Measurements from ENCODE around the gene AGTR1.

The AGTR1 gene

DNA sequence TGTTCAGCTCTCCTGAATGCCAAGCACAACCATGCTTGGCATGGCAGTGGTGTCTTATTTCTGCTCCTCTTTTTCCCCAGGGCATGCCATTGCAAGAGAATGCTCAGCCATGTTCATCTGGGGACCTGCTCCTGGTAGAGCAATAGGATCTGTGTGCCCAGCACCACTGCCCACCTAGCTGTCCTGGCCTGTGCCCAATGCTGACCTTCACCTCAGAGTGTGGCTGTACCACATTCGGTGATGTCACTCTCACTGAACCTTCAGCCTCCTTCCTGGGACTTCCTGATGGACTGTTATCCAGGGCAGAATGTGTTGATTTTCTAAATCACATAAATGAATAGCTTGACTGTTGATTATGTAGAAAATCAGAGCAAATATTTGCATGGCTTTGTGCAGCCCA, 42.0 kb downstream of the AGTR1 start:
- TF ChIP-seq, protein P1, sequence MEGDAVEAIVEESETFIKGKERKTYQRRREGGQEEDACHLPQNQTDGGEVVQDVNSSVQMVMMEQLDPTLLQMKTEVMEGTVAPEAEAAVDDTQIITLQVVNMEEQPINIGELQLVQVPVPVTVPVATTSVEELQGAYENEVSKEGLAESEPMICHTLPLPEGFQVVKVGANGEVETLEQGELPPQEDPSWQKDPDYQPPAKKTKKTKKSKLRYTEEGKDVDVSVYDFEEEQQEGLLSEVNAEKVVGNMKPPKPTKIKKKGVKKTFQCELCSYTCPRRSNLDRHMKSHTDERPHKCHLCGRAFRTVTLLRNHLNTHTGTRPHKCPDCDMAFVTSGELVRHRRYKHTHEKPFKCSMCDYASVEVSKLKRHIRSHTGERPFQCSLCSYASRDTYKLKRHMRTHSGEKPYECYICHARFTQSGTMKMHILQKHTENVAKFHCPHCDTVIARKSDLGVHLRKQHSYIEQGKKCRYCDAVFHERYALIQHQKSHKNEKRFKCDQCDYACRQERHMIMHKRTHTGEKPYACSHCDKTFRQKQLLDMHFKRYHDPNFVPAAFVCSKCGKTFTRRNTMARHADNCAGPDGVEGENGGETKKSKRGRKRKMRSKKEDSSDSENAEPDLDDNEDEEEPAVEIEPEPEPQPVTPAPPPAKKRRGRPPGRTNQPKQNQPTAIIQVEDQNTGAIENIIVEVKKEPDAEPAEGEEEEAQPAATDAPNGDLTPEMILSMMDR (IDR thresholded peaks at IDR 0.05; ENCODE audit: borderline replicate concordance, control extremely low read depth, extremely low read depth, insufficient read depth, missing control alignments), result no peak
- in situ Hi-C loops (cut with MboI; ENCODE audit: low sequenced_read_pairs, unreplicated experiment), result no loop called here
- no peak for DNase-seq (ENCODE audit: low spot score)

DNA sequence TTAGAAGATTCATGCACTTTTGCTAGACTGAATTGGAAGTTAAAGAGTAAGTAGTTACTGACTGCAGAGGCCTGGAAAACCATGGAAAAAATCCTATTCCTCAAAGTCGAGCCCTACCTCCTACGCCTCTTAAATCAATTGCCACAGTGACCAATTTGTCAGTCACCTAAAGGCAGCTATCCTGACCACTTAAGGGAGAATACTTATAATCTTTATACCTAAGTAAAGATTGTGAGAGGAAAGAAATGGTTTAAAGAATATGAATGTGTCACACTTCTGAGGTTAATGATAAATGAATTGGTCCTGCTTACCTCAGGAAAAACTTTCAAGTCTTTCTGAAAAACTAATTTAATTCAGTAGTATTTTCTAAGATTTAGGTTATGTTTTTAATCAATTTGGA, 42.6 kb downstream of the AGTR1 start:
- in situ Hi-C loops (cut with MboI; ENCODE audit: low sequenced_read_pairs, unreplicated experiment), result no loop called here
- DNase-seq (ENCODE audit: low spot score), result no peak
- TF ChIP-seq, protein P1 (IDR thresholded peaks at IDR 0.05; ENCODE audit: borderline replicate concordance, control extremely low read depth, extremely low read depth, insufficient read depth, missing control alignments), result no peak

DNA sequence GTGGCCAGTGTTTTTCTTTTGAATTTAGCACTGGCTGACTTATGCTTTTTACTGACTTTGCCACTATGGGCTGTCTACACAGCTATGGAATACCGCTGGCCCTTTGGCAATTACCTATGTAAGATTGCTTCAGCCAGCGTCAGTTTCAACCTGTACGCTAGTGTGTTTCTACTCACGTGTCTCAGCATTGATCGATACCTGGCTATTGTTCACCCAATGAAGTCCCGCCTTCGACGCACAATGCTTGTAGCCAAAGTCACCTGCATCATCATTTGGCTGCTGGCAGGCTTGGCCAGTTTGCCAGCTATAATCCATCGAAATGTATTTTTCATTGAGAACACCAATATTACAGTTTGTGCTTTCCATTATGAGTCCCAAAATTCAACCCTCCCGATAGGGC, 43.5 kb downstream of the AGTR1 start:
- no peak for DNase-seq (ENCODE audit: low spot score)
- TF ChIP-seq, protein P1 (IDR thresholded peaks at IDR 0.05; ENCODE audit: borderline replicate concordance, control extremely low read depth, extremely low read depth, insufficient read depth, missing control alignments), result no peak
- in situ Hi-C loops (cut with MboI; ENCODE audit: low sequenced_read_pairs, unreplicated experiment), result no loop called here

DNA sequence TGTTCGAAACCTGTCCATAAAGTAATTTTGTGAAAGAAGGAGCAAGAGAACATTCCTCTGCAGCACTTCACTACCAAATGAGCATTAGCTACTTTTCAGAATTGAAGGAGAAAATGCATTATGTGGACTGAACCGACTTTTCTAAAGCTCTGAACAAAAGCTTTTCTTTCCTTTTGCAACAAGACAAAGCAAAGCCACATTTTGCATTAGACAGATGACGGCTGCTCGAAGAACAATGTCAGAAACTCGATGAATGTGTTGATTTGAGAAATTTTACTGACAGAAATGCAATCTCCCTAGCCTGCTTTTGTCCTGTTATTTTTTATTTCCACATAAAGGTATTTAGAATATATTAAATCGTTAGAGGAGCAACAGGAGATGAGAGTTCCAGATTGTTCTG, 44.4 kb downstream of the AGTR1 start:
- DNase-seq (ENCODE audit: low spot score), result no peak
- in situ Hi-C loops (cut with MboI; ENCODE audit: low sequenced_read_pairs, unreplicated experiment), result no loop called here
- TF ChIP-seq, protein P1 (IDR thresholded peaks at IDR 0.05; ENCODE audit: borderline replicate concordance, control extremely low read depth, extremely low read depth, insufficient read depth, missing control alignments), result no peak

DNA sequence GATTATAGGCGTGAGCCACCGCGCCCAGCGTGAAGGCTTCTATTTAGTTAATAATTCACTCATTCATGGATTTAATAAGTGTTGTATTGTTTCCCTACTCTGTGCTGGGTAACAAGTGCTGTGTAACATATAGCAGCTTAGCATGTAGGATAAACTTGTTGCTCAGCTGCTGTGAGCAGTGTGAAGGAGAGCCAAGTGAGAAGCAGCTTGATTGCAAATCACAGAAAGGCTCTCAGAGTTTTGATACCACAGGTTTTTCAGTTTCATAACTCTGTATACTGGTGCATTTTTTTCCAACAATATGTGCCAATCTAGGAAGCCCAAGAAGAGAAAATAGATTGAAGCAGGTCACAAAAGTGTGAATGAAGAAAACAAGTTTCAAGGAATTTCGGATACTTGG, 48.4 kb downstream of the AGTR1 start:
- TF ChIP-seq, protein P1 (IDR thresholded peaks at IDR 0.05; ENCODE audit: borderline replicate concordance, control extremely low read depth, extremely low read depth, insufficient read depth, missing control alignments), result no peak
- DNase-seq (ENCODE audit: low spot score), result no peak
- in situ Hi-C loops (cut with MboI; ENCODE audit: low sequenced_read_pairs, unreplicated experiment), result no loop called here

DNA sequence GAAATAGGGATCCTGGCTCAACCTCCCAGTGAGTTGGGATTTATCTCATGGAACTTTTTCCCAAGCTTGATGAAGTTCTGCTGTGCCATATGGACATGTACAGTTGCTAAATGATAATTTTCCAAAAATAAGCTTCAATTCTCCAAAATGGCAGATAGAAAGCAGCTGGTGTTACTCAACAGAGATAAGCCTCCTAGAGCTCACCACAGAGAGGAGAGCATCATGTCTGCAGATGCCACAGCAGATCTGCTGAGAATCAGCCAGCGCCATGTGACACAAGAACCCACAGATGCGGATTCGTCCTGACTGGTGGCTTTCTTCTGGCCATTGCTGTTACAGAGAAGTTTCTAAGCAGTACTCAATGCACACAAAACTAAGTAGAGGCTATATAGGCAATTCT, 50.6 kb downstream of the AGTR1 start:
- TF ChIP-seq, protein P1 (IDR thresholded peaks at IDR 0.05; ENCODE audit: borderline replicate concordance, control extremely low read depth, extremely low read depth, insufficient read depth, missing control alignments), result no peak
- no peak for DNase-seq (ENCODE audit: low spot score)
- in situ Hi-C loops (cut with MboI; ENCODE audit: low sequenced_read_pairs, unreplicated experiment), result no loop called here

DNA sequence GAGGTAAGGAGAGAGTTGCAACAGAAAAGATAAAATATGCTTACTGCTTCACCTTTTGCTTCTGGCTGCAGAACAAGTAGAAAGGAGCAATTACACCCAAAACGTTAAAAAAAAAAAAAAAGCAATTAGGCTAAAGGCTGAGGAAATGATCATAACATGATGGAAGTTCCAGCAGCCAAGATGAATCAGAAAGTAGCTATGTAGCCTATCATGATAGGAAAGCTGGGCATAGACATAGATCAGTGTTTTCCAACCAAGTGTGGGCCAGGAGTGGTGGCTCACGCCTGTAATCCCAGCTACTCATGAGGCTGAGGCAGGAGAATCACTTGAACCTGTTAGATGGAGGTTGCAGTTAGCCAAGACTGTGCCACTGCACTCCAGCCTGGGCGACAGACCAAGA, 52.6 kb downstream of the AGTR1 start:
- in situ Hi-C loops (cut with MboI; ENCODE audit: low sequenced_read_pairs, unreplicated experiment), result no loop called here
- no peak for DNase-seq (ENCODE audit: low spot score)
- TF ChIP-seq, protein P1 (IDR thresholded peaks at IDR 0.05; ENCODE audit: borderline replicate concordance, control extremely low read depth, extremely low read depth, insufficient read depth, missing control alignments), result no peak

Data from GM13976 (cell line).